ENCODE data around the gene PDE4A. TPM values are rescaled to one million over a fixed set of nuclear protein-coding genes. Genes with fewer than 3 reads are reported as not detected.

PDE4A gene
- total and polyA plus RNA-seq, 2 of the 8 experiments (the other 6 are each of a cell fraction or from before 2014, with no cell fraction given): 2.0 to 4.4 TPM

DNA sequence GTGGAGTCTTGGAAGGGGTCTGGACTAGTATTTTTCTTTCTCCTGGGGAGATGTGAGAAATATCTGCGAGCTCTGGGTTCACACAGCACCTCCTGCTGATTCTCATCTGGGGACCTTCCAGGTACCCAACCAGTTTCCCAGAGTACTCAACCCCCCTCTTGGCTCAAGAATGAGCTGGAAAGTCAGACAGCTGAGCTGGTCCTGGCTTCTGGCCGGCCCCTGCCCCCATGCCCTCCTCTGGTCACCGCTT lies 2.2 kb upstream of the PDE4A start (continued):
- TF ChIP-seq, protein P1, sequence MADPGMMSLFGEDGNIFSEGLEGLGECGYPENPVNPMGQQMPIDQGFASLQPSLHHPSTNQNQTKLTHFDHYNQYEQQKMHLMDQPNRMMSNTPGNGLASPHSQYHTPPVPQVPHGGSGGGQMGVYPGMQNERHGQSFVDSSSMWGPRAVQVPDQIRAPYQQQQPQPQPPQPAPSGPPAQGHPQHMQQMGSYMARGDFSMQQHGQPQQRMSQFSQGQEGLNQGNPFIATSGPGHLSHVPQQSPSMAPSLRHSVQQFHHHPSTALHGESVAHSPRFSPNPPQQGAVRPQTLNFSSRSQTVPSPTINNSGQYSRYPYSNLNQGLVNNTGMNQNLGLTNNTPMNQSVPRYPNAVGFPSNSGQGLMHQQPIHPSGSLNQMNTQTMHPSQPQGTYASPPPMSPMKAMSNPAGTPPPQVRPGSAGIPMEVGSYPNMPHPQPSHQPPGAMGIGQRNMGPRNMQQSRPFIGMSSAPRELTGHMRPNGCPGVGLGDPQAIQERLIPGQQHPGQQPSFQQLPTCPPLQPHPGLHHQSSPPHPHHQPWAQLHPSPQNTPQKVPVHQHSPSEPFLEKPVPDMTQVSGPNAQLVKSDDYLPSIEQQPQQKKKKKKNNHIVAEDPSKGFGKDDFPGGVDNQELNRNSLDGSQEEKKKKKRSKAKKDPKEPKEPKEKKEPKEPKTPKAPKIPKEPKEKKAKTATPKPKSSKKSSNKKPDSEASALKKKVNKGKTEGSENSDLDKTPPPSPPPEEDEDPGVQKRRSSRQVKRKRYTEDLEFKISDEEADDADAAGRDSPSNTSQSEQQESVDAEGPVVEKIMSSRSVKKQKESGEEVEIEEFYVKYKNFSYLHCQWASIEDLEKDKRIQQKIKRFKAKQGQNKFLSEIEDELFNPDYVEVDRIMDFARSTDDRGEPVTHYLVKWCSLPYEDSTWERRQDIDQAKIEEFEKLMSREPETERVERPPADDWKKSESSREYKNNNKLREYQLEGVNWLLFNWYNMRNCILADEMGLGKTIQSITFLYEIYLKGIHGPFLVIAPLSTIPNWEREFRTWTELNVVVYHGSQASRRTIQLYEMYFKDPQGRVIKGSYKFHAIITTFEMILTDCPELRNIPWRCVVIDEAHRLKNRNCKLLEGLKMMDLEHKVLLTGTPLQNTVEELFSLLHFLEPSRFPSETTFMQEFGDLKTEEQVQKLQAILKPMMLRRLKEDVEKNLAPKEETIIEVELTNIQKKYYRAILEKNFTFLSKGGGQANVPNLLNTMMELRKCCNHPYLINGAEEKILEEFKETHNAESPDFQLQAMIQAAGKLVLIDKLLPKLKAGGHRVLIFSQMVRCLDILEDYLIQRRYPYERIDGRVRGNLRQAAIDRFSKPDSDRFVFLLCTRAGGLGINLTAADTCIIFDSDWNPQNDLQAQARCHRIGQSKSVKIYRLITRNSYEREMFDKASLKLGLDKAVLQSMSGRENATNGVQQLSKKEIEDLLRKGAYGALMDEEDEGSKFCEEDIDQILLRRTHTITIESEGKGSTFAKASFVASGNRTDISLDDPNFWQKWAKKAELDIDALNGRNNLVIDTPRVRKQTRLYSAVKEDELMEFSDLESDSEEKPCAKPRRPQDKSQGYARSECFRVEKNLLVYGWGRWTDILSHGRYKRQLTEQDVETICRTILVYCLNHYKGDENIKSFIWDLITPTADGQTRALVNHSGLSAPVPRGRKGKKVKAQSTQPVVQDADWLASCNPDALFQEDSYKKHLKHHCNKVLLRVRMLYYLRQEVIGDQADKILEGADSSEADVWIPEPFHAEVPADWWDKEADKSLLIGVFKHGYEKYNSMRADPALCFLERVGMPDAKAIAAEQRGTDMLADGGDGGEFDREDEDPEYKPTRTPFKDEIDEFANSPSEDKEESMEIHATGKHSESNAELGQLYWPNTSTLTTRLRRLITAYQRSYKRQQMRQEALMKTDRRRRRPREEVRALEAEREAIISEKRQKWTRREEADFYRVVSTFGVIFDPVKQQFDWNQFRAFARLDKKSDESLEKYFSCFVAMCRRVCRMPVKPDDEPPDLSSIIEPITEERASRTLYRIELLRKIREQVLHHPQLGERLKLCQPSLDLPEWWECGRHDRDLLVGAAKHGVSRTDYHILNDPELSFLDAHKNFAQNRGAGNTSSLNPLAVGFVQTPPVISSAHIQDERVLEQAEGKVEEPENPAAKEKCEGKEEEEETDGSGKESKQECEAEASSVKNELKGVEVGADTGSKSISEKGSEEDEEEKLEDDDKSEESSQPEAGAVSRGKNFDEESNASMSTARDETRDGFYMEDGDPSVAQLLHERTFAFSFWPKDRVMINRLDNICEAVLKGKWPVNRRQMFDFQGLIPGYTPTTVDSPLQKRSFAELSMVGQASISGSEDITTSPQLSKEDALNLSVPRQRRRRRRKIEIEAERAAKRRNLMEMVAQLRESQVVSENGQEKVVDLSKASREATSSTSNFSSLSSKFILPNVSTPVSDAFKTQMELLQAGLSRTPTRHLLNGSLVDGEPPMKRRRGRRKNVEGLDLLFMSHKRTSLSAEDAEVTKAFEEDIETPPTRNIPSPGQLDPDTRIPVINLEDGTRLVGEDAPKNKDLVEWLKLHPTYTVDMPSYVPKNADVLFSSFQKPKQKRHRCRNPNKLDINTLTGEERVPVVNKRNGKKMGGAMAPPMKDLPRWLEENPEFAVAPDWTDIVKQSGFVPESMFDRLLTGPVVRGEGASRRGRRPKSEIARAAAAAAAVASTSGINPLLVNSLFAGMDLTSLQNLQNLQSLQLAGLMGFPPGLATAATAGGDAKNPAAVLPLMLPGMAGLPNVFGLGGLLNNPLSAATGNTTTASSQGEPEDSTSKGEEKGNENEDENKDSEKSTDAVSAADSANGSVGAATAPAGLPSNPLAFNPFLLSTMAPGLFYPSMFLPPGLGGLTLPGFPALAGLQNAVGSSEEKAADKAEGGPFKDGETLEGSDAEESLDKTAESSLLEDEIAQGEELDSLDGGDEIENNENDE (IDR thresholded peaks at IDR 0.05; ENCODE audit: insufficient replicate concordance, low read length): no peak
- TF ChIP-seq KDM5A (IDR thresholded peaks at IDR 0.05; ENCODE audit: low read length): no peak
- no peak for TF ChIP-seq KDM4A (IDR thresholded peaks at IDR 0.05; ENCODE audit: low read depth, low read length, severe bottlenecking)
- no peak for TF ChIP-seq TCF12 (IDR thresholded peaks at IDR 0.05; ENCODE audit: low read depth, low read length)
- TF ChIP-seq SAP30 (IDR thresholded peaks at IDR 0.05; ENCODE audit: insufficient read depth, insufficient replicate concordance, low read length): no peak

All from H1 (cell line).